ENCODE results near the gene NEU3.
A peak's percentile ranks its signal among the peaks of the same experiment; 100 is the strongest.
"Not testable (repeated sequence)": the region's sequence is repeated elsewhere in the genome, so short reads cannot be mapped to it uniquely, and the experiment has no call there.

The NEU3 gene, protein sequence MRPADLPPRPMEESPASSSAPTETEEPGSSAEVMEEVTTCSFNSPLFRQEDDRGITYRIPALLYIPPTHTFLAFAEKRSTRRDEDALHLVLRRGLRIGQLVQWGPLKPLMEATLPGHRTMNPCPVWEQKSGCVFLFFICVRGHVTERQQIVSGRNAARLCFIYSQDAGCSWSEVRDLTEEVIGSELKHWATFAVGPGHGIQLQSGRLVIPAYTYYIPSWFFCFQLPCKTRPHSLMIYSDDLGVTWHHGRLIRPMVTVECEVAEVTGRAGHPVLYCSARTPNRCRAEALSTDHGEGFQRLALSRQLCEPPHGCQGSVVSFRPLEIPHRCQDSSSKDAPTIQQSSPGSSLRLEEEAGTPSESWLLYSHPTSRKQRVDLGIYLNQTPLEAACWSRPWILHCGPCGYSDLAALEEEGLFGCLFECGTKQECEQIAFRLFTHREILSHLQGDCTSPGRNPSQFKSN

DNA sequence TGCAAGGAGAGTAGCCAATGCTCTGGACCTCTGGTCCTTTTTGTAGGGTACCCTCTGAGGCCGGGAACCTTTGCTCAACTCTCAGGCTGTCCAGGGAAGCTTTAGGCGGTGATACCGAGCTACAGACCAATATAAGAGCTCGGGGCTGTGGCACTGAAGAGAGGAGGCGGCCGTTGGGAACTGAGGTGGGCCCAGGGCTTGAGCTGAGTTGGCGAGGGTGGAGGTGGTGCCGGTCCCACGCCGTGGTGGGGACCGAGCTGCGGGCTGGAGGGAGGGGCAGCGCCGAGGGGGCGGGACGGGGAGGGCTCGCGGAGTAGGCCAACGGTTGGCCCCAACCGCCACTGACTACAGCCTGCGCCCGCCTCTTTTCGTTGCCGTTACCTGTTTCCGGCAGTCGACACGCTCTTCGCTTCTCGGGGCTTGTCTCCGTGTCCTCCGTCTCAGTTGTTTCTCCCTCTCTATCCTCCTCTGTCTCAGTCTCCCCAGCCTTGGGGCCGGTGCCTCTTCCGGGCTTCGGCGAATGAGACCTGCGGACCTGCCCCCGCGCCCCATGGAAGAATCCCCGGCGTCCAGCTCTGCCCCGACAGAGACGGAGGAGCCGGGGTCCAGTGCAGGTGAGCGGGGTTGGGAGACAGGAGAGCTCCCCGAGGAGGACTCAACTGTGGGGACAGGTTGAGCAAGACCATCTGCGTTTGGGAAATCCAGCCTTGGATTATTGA lies at the start of gene NEU3:
NEU3 (plus strand) TSS at position 393 of the 719 bp plus-strand sequence; CDS start at position 521, 128 bp downstream.
- peak within 1 kb of the TSS; percentile 78 for H3K4me3 ChIP-seq (ENCODE audit: low read depth, low read length)
- DNase-seq (ENCODE audit: low read depth), result peak; percentile 45

DNA sequence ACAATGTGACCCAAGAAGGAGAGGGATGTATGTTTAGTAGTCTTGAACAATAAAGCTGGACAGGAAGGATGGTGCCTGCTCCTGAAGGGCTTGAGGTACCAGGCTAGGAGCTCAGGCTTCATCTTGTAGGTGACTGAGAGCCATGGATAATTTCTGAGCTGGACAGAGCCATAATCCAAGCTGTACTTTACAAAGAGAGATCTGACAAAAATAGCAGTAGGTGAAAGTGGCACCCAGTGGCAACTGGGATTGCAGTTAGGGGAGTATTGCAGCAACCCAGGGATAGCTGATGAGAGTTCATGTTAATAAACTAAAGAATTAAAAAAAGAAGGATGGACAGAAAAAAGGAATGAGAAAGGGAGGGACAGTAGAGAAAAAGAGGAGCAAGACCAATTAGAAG lies 47.2 kb upstream of the NEU3 start:
- H3K4me3 ChIP-seq (ENCODE audit: low read depth, low read length), result no peak overlapping the region
- no peak for DNase-seq (ENCODE audit: low read depth)

DNA sequence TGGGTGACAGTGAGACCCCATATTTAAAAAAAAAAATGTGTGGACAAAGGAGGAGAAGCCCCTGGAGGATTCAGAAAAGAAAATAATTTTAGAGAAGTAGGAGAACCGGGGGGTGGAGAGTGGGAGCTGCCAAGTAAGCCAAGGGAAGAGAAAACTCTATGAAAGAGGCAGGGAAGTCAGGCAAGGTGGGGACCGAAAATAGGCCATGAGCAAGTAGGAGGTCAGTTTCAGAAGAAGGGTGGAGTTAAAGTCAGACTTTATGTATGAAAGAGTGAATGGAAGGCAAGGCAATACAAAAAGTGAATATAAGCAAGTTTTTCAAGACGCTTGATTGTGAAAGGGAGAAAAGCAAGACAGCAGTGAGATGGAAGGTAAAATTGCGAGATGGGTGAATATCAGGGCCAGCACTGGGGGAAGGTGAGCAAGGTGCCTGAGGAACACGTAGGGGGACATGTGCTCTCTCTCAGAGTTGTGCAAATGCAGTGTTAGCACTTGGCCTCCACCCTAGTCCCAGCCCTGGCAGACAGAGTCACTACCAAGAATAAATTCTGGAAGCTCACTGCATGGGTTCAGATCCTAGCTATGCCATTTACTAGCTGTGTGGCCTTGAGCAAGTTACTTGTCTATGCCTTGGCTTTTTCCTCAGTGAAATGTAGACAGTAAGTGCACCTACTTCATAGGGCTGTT lies 46.5 kb upstream of the NEU3 start:
- H3K4me3 ChIP-seq (ENCODE audit: low read depth, low read length), result no peak overlapping the region
- no peak for DNase-seq (ENCODE audit: low read depth)

DNA sequence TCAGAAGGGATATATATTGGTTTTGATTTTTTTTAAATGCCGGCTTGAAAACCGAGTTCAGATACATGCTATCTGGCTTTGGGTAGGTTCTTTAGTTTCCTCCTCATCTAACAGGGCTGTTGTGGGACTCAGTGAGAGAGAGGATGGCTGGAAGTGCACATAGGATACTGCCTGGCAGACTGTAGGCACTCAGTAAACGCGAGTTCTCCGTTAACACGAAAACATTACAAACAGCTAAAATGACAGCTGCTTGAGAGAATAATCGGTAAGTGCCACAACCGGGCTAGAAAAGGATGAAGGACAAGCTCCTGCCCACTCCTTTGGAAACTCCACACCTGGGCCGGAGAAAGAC lies 40.2 kb upstream of the NEU3 start:
- peak overlapping the region; percentile 73 for H3K4me3 ChIP-seq (ENCODE audit: low read depth, low read length)
- DNase-seq (ENCODE audit: low read depth), result no peak

DNA sequence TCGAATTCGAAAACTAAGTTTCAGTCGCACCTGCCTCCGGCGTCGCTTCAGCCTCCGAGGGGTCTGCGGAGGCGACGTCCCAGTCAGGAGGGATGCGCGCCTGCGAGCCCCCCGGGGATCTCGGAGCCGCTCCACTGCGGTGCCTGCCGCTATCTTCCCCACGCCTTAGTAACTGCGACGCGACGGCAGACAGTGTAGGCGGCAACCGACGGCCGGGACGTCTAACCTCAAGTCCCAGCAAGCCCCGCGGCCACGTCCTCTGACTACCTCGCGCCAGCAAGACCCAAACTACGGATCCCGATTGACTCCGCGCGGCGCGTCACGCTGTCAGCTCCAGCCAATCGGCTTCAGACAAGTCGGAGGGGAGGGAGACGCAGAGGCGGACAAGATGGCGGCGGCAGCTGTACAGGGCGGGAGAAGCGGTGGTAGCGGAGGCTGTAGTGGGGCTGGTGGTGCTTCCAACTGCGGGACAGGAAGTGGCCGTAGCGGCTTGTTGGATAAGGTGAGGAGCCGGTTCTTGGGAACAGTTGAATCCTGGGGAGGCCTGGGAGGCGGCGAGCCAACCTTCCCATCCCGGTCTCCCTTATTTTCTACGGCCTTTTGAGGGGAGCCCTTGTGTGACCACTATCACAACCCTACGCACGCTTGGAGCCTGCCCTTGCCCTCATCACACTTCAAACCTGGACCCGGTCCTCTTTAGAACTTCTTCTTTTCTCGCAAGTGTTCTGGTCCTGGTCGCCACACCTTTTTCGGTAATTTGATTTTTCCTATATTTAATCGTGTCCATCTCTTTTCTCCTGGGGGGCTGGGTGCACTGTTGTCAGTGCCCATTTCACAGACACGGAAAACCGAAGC lies 39.6 kb upstream of the NEU3 start, which contains the start of the genes SPCS2 and XRRA1:
SPCS2 (plus strand) TSS at position 369 of the 855 bp plus-strand sequence; CDS start at position 389, 20 bp downstream.
XRRA1 (minus strand) TSS at position 194 of the 855 bp plus-strand sequence. CDS start 8,213 bp downstream, outside the sequence.
- H3K4me3 ChIP-seq (ENCODE audit: low read depth, low read length), result peak within 1 kb of the TSS; percentile 73
- peak; percentile 96 for DNase-seq (ENCODE audit: low read depth)

DNA sequence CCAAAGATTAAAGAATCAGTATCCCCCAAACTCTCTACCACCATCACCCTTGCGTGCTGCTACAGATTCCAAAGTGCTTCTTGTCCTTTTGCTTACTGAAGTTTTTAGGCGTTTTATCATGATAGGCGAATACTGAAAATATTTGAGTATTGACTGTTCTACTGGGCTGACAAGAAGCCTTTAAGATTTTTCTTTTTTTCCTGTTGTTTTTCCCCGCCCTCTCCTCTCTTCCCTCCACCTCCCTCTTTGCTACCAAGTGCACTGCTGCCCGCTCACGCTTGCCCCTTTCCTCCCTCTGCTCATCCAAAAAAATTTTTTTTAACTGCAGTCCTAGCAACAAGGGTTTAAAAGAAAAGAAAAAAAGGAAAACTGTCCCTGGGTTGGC lies 39.0 kb upstream of the NEU3 start:
- peak overlapping the region; percentile 73 for H3K4me3 ChIP-seq (ENCODE audit: low read depth, low read length)
- no peak for DNase-seq (ENCODE audit: low read depth)

DNA sequence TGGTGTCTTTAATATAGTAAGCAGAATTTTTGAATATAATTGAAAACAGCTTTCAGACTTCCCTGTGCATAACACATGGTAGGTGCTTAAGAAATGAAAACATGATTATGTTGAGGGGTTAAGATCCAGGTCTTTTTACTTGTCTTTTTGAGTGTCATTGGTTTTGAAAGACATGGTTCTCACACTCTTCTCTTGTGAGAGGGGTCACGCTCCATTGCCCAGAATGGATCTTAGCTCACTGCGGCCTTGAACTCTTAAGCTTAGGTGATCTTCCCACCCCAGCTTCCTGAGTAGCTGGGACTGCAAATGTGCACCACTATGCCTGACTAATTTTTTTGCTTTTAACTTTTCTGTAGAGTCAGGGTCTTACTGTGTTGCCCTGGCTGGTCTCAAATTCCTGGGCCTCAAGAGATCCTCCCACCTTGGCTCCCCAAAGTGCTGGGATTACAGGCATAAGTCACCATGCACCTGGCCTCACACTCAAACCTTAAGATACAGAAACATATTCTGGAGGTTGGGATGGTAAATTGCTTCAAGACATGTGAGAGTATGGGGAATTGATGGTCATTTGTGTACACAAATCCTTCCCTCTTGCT lies 38.3 kb upstream of the NEU3 start:
- H3K4me3 ChIP-seq (ENCODE audit: low read depth, low read length), result peak overlapping the region; percentile 73
- DNase-seq (ENCODE audit: low read depth), result no peak

- no peak overlapping the region for H3K4me3 ChIP-seq (ENCODE audit: low read depth, low read length)
- no peak for DNase-seq (ENCODE audit: low read depth)
Observed at GRCh38 chr11:74951226-74951625, 37.5 kb upstream of the NEU3 start.

- no peak overlapping the region for H3K4me3 ChIP-seq (ENCODE audit: low read depth, low read length)
- DNase-seq (ENCODE audit: low read depth), result no peak
Observed at GRCh38 chr11:74952752-74953151, 36.0 kb upstream of the NEU3 start.

- no peak for DNase-seq (ENCODE audit: low read depth)
- H3K4me3 ChIP-seq (ENCODE audit: low read depth, low read length), result no peak overlapping the region
Observed at GRCh38 chr11:74953451-74953850, 35.3 kb upstream of the NEU3 start.

DNA sequence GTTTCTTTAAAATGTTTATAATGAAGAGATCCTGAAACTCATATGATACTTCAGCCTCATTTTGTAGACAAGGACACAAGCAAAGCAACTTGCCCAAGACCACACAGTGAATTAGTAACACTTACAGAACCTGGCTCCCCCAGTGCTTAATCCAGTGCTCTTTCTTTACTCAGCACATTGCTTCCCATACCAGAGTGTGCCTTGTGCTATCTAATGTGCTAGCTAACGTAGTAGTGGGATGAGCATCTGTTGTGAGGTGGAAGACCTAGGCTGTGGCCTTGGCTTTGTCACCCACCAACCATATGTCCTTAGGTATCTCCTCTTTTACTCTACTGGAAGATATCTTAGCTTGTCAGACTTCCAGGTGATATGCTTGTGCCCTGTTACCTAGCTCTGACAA lies 34.5 kb upstream of the NEU3 start:
- H3K4me3 ChIP-seq (ENCODE audit: low read depth, low read length), result no peak overlapping the region
- no peak for DNase-seq (ENCODE audit: low read depth)

DNA sequence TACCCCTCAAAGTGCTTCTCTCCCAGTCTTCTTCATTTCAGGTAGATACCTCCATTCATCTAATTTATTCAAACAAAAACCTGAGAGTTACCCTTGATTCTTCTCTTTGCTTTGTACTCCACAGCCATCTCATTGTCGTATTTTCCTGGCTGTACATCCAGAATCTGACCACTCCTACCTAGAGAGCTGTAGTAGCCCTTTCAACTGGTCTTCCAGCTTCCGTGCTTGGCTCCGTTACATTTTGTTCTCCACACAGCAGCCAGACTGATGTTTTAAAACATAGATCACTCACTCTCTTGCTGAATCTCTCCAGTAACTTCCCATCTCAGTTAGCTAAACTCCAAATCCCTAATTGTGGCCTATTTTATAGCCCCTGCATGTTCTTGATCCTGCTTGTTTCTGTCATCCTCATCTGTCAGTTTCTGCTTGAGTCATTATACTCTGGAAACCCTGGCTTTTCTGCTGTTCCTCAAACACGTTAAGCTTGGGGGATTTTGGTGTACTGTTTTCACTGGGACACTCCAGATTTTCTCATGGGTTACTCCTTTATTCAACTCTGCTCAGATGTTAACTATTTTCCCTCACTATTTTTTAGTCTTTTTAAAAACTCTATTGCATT lies 32.2 kb upstream of the NEU3 start:
- DNase-seq (ENCODE audit: low read depth), result no peak
- H3K4me3 ChIP-seq (ENCODE audit: low read depth, low read length), result no peak overlapping the region

GRCh38 chr11:74957937-74958629 lies 30.6 kb upstream of the NEU3 start:
- H3K4me3 ChIP-seq (ENCODE audit: low read depth, low read length), result no peak overlapping the region
- DNase-seq (ENCODE audit: low read depth), result no peak

DNA sequence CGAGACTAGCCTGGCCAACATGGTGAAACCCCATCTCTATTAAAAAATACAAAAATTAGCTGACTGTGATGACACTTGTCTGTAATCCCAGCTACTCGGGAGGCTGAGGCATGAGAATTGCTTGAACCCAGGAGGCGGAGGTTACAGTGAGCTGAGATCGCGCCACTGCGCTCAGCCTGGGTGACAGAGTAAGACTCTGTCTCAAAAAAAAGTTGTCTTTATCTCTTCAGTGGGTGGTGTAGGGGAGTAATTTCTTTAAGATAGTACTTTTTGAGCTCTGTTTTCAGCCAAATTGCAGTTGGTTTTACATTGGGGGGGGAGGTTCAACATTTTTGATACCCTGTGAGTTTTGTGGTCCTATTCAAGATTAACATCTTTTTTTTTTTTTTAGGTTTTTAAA lies 28.6 kb upstream of the NEU3 start:
- DNase-seq (ENCODE audit: low read depth); H3K4me3 ChIP-seq (ENCODE audit: low read depth, low read length): not testable (repeated sequence)

GRCh38 chr11:74966651-74967050 lies 22.1 kb upstream of the NEU3 start:
- no peak for DNase-seq (ENCODE audit: low read depth)
- H3K4me3 ChIP-seq (ENCODE audit: low read depth, low read length), result no peak overlapping the region

DNA sequence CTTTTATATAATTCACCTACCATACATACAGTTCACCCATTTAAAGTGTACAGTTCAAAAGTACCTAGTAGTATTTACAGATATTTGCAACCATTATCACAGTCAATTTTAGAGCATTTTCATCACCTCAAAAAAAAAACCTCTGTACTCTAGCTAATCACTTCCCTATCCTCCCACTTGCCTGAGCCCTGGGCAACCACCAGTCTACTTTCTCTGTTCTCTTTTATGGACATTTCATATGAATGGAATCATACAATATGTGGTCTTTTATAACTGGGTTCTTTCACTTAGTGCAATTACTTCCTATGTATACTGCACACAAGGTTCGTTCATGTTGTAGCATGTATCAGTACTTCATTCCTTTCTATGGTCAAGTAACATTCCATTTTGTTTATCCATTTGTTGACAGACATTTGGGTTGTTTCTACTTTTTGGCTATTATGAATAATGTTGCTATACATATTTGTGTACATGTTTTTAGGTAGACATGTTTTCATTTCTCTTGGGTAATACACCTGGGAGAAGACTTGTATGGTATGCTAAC lies 17.8 kb upstream of the NEU3 start:
- H3K4me3 ChIP-seq (ENCODE audit: low read depth, low read length), result no peak overlapping the region
- DNase-seq (ENCODE audit: low read depth), result no peak

DNA sequence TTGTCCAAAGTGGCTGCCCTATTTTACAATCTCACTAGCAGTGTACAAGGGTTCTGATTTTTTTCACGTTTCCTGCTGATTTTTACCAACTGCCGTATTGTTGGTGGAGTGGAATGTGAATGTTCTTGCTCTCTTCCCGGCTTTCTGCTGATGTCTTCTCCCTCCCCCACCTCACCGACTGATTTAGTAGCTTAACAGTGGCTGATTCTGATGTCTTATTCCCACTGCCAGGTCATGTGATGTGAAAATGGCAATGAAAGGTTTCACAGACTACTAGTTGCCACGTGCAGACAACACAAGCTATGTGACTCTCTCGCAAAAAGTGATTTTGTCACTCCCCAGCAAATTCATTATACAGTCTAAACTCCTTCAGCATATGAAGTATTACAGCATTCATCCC lies 17.3 kb upstream of the NEU3 start:
- no peak overlapping the region for H3K4me3 ChIP-seq (ENCODE audit: low read depth, low read length)
- no peak for DNase-seq (ENCODE audit: low read depth)

DNA sequence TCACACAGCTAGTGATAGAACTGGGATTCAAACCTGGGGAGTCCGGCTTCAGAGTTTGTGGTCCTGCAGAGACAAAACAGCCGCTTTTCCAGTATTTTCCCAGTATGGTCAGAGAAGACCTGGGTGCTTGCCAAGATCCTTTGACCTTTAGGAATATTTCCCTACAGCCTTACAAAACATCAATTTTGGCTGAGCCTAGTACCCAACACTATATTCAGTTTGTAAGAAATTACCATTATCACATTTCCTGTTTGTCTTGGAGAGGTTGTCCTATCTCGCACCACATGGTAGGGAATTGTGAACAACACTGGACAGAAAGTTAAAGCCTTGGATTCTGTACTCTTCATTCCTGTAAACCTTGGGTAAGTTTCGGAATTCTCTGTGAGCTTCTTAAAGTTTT lies 10.7 kb upstream of the NEU3 start:
- DNase-seq (ENCODE audit: low read depth), result no peak

More for the DNA sequence above, 10.7 kb upstream of the NEU3 start:
- no peak overlapping the region for H3K4me3 ChIP-seq (ENCODE audit: low read depth, low read length)

Measured in skeletal muscle cell (primary cell).